Measurements from ENCODE around the gene CCDC191. TPM values are rescaled to one million over a fixed set of nuclear protein-coding genes. Genes with fewer than 3 reads are reported as not detected.

CCDC191 gene
- total and polyA plus RNA-seq, 4 donors = 2.5 to 15.3 (median 5.6) TPM

DNA sequence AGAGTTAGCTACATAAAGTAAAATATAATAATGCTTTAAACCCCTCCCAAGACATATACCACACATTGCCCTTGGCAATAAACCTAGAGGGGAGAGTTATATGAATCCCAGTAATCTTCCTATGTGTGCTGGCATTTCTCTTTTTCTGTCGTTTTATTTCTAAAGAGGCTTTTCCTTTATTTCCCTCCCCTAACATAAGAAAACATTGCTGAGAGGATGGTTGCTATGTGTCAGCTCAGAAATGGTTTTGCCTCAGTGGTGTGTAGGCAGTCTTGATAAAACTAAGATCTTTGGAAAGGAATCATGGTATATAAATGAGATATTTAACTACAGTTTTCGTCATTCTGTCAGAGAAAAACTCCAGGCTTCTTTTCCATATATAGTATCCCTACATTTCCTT is 30.0 kb downstream of the CCDC191 start:
- Histone ChIP-seq H3K9me3 (ENCODE audit: control insufficient read depth in 4 of 4, insufficient read depth in 3 of 4, low read length in 3 of 4) (no peaks in the 10 kb centered on the region), H3K36me3 (ENCODE audit: control insufficient read depth in 4 of 4, insufficient read depth in 4 of 4, low read length in 4 of 4) (peaks cover 0 to 2% (median 0%) of the 10 kb centered on the region in 4 donors), H3K27ac (ENCODE audit: low read depth in 1 of 2, low read length in 1 of 2) (no peak overlapping the region), H3K27me3 (ENCODE audit: control insufficient read depth in 3 of 3, insufficient read depth in 3 of 3, low read length in 2 of 3) (no peaks in the 10 kb centered on the region), H3K4me1 (ENCODE audit: control insufficient read depth in 5 of 5, insufficient read depth in 5 of 5, low read length in 5 of 5) (no peaks in the 10 kb centered on the region), H3K9ac (ENCODE audit: insufficient read depth in 1 of 2, low read length in 2 of 2) (no peak overlapping the region), H3K4me3 (no peak overlapping the region)
- TF ChIP-seq, protein P1, sequence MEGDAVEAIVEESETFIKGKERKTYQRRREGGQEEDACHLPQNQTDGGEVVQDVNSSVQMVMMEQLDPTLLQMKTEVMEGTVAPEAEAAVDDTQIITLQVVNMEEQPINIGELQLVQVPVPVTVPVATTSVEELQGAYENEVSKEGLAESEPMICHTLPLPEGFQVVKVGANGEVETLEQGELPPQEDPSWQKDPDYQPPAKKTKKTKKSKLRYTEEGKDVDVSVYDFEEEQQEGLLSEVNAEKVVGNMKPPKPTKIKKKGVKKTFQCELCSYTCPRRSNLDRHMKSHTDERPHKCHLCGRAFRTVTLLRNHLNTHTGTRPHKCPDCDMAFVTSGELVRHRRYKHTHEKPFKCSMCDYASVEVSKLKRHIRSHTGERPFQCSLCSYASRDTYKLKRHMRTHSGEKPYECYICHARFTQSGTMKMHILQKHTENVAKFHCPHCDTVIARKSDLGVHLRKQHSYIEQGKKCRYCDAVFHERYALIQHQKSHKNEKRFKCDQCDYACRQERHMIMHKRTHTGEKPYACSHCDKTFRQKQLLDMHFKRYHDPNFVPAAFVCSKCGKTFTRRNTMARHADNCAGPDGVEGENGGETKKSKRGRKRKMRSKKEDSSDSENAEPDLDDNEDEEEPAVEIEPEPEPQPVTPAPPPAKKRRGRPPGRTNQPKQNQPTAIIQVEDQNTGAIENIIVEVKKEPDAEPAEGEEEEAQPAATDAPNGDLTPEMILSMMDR (IDR thresholded peaks at IDR 0.05; ENCODE audit: control extremely low read depth, extremely low read depth) = no peak
- 81 to 83% methylated on average over 2 of the region's 2 CpGs for WGBS, 2 donors
- ATAC-seq (ENCODE audit: insufficient read depth, low FRiP score) (no peak), DNase-seq (no peak)

DNA sequence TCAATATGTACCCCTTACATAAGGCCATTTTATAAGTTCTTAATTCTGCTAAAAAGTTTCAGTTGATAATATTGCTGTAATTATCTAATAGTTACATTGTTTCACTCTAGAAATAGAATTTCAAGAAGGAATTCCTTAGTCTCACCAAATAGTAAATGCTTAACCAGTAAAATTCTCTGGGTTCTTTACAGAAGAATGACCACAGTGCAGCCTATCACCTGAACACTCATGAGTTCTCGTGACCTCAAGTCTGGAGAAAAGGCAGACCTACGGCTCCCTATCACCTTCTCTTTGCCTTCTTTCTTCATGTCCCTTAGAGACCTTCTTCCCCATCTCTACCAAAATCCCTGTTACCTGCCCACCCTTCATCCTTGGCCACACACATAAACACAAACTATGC is 30.9 kb downstream of the CCDC191 start:
- DNase-seq (no peak), ATAC-seq (ENCODE audit: insufficient read depth, low FRiP score) (no peak)
- H3K27me3 ChIP-seq (ENCODE audit: control insufficient read depth in 3 of 3, insufficient read depth in 3 of 3, low read length in 2 of 3) = no peaks in the 10 kb centered on the region
- no peaks in the 10 kb centered on the region for H3K9me3 ChIP-seq (ENCODE audit: control insufficient read depth in 4 of 4, insufficient read depth in 3 of 4, low read length in 3 of 4)
- TF ChIP-seq, protein P1 (IDR thresholded peaks at IDR 0.05; ENCODE audit: control extremely low read depth, extremely low read depth) = no peak
- H3K27ac ChIP-seq (ENCODE audit: low read depth in 1 of 2, low read length in 1 of 2) = no peak overlapping the region
- no peaks in the 10 kb centered on the region for H3K4me1 ChIP-seq (ENCODE audit: control insufficient read depth in 5 of 5, insufficient read depth in 5 of 5, low read length in 5 of 5)
- no peak overlapping the region for H3K4me3 ChIP-seq
- WGBS, 2 donors = 93 to 100% methylated on average over 2 of the region's 2 CpGs
- no peak overlapping the region for H3K9ac ChIP-seq (ENCODE audit: insufficient read depth in 1 of 2, low read length in 2 of 2)
- H3K36me3 ChIP-seq (ENCODE audit: control insufficient read depth in 4 of 4, insufficient read depth in 4 of 4, low read length in 4 of 4) = peaks cover 0 to 2% (median 0%) of the 10 kb centered on the region in 4 donors

DNA sequence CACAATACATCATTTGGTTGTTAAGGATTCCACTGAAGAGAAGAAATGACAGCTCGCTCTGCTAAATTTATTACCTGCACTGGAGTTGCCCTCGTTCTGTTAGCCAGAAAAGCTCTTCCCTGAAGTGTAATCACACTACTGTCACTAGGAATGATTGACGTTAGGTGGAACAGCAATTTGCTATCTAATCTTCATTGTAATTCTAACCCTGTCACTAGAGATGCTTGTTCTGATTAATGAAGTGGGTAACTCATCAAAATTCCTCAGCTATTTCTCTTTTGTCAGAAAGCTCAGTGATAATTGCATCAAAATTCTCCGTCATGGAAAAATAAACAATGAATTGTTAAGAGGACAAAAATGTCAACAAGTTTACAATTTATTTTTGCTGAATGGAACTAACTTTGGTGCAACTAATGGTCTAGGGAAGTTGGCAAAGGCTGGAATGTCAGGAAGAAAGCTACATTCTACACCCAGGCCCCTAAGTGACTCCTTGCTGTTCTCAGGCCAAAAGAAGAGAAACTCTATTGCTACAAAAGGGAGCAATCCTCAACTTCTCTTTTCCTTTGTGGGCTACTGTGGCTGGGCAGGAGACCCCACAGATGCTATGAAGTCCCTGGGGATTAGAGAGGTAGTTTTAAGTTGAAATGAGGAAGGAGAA is 34.1 kb downstream of the CCDC191 start:
- Histone ChIP-seq H3K4me3 (no peak overlapping the region), H3K36me3 (ENCODE audit: control insufficient read depth in 4 of 4, insufficient read depth in 4 of 4, low read length in 4 of 4) (peaks cover 0 to 4% (median under 1%) of the 10 kb centered on the region in 4 donors), H3K4me1 (ENCODE audit: control insufficient read depth in 5 of 5, insufficient read depth in 5 of 5, low read length in 5 of 5) (no peaks in the 10 kb centered on the region), H3K27ac (ENCODE audit: low read depth in 1 of 2, low read length in 1 of 2) (no peak overlapping the region), H3K27me3 (ENCODE audit: control insufficient read depth in 3 of 3, insufficient read depth in 3 of 3, low read length in 2 of 3) (no peaks in the 10 kb centered on the region), H3K9ac (ENCODE audit: insufficient read depth in 1 of 2, low read length in 2 of 2) (no peak overlapping the region), H3K9me3 (ENCODE audit: control insufficient read depth in 4 of 4, insufficient read depth in 3 of 4, low read length in 3 of 4) (no peaks in the 10 kb centered on the region)
- no peak for DNase-seq
- 74 to 81% methylated on average over 4 of the region's 4 CpGs for WGBS, 2 donors
- TF ChIP-seq, protein P1 (IDR thresholded peaks at IDR 0.05; ENCODE audit: control extremely low read depth, extremely low read depth) = no peak
- ATAC-seq (ENCODE audit: insufficient read depth, low FRiP score) = no peak

DNA sequence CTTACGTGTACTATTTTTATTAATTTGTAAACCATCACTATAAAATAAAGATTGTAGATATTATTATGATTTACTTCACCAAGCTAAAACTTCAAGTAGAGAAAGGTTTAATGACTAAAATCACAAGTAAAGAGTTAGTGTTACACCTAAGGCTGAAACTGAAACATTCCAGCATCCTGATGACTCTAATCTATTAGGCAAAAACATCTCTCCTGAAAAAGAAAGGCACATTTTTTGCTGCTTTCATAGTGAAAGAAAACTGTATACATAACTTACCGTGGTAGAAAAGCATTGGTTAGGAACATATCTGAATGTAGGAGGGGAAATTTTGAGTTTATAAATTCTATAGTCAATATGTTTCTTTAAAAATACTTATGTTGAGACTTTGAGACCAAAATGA is 35.4 kb downstream of the CCDC191 start:
- H3K27me3 ChIP-seq (ENCODE audit: control insufficient read depth in 3 of 3, insufficient read depth in 3 of 3, low read length in 2 of 3) = no peaks in the 10 kb centered on the region
- ATAC-seq (ENCODE audit: insufficient read depth, low FRiP score) (no peak), DNase-seq (no peak)
- peaks cover 0 to 4% (median under 1%) of the 10 kb centered on the region in 4 donors for H3K36me3 ChIP-seq (ENCODE audit: control insufficient read depth in 4 of 4, insufficient read depth in 4 of 4, low read length in 4 of 4)
- TF ChIP-seq, protein P1 (IDR thresholded peaks at IDR 0.05; ENCODE audit: control extremely low read depth, extremely low read depth) = no peak
- H3K9ac ChIP-seq (ENCODE audit: insufficient read depth in 1 of 2, low read length in 2 of 2) = no peak overlapping the region
- H3K27ac ChIP-seq (ENCODE audit: low read depth in 1 of 2, low read length in 1 of 2) = no peak overlapping the region
- 89 to 94% methylated on average over 2 of the region's 2 CpGs for WGBS, 2 donors
- no peaks in the 10 kb centered on the region for H3K9me3 ChIP-seq (ENCODE audit: control insufficient read depth in 4 of 4, insufficient read depth in 3 of 4, low read length in 3 of 4)
- no peak overlapping the region for H3K4me3 ChIP-seq
- H3K4me1 ChIP-seq (ENCODE audit: control insufficient read depth in 5 of 5, insufficient read depth in 5 of 5, low read length in 5 of 5) = no peaks in the 10 kb centered on the region
